ENCODE data around the gene GDAP2. TPM values are rescaled to one million over a fixed set of nuclear protein-coding genes. Genes with fewer than 3 reads are reported as not detected.

GDAP2 gene
- total RNA-seq, 1 experiment from 2014 or later, result 18.8 TPM

DNA sequence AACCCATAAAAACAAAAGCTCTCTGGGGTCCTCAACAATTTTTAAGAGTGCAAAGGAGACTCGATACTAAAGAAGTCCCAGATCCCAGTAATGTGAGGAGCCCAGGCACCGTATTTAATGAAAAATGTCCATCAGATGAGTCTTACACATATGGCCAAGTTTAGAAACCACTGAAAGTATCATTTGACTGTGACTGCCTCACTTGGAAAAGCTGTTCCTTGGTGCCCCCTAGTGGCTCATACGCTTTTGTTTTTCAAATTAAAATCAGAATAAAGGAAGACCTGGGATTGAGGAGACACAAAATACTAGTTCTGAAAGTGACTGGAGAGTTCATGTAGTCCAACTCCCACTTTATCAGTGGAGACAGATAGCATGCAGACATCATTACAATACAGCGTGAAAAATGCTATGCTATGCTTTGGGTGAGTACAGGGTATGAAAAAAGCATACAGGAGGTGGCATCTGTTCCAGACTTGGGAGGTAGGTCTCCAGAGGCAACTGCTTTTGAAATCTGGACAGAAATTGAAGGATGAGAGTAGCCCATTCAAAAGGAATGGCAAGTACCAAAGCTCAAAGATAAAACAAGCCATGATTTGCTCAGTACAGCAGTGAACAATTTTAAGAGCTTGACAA is 33.8 kb downstream of the GDAP2 start:
- no peaks in the 10 kb centered on the region for H3K4me1 Mint-ChIP-seq (ENCODE audit: low read depth, unreplicated experiment)
- no peak overlapping the region for H3K4me3 Mint-ChIP-seq (ENCODE audit: low read depth, unreplicated experiment)
- TF ChIP-seq, protein P1, sequence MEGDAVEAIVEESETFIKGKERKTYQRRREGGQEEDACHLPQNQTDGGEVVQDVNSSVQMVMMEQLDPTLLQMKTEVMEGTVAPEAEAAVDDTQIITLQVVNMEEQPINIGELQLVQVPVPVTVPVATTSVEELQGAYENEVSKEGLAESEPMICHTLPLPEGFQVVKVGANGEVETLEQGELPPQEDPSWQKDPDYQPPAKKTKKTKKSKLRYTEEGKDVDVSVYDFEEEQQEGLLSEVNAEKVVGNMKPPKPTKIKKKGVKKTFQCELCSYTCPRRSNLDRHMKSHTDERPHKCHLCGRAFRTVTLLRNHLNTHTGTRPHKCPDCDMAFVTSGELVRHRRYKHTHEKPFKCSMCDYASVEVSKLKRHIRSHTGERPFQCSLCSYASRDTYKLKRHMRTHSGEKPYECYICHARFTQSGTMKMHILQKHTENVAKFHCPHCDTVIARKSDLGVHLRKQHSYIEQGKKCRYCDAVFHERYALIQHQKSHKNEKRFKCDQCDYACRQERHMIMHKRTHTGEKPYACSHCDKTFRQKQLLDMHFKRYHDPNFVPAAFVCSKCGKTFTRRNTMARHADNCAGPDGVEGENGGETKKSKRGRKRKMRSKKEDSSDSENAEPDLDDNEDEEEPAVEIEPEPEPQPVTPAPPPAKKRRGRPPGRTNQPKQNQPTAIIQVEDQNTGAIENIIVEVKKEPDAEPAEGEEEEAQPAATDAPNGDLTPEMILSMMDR (IDR thresholded peaks at IDR 0.05; ENCODE audit: unreplicated experiment), result peak; percentile 43
- intact Hi-C loops (cut with micrococcal nuclease; ENCODE audit: unreplicated experiment), result loop anchor here (2.0 to 10.0 kb wide), 2 partner anchors 81 to 383 kb away; no protein-coding TSS in a partner anchor
- no peaks in the 10 kb centered on the region for H3K9me3 Mint-ChIP-seq (ENCODE audit: low read depth, unreplicated experiment)
- H3K36me3 Mint-ChIP-seq (ENCODE audit: insufficient read depth, unreplicated experiment), result no peaks in the 10 kb centered on the region
- no peak overlapping the region for H3K27ac Mint-ChIP-seq (ENCODE audit: unreplicated experiment)
- peak; percentile 65 for DNase-seq
- no peaks in the 10 kb centered on the region for H3K27me3 Mint-ChIP-seq (ENCODE audit: unreplicated experiment)
- BruUV-seq (replicated peaks), result no TSS peak
- CTCF ChIA-PET, result interaction anchor here (0.6 kb wide), 1 partner anchor 34 kb away, joined by 3 read pairs; the partner anchor contains the start of genes GDAP2 and WDR3

DNA sequence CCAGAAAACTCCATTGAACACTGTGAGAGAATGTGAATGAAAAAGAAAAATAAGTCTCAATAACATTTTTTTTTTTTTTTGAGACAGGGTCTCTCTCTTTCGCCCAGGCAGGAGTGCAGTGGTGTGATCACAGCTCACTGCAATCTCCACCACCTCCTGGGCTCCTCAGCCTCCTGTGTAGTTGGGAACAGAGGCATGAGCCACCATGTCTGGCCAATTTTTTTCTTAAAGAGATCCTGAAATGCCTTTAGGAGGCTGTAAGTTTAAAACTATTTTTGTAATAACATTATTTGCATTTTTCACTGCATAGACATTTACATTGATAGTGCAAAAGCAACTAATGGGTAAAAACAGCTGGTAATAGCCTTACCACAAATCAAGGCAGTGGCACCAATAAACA is 35.3 kb downstream of the GDAP2 start:
- BruUV-seq (replicated peaks), result no TSS peak
- Mint-ChIP-seq H3K27ac (ENCODE audit: unreplicated experiment) (no peak overlapping the region), H3K36me3 (ENCODE audit: insufficient read depth, unreplicated experiment) (no peaks in the 10 kb centered on the region), H3K4me3 (ENCODE audit: low read depth, unreplicated experiment) (no peak overlapping the region), H3K27me3 (ENCODE audit: unreplicated experiment) (no peaks in the 10 kb centered on the region), H3K9me3 (ENCODE audit: low read depth, unreplicated experiment) (no peaks in the 10 kb centered on the region), H3K4me1 (ENCODE audit: low read depth, unreplicated experiment) (no peaks in the 10 kb centered on the region)
- no peak for DNase-seq
- CTCF ChIA-PET, result interaction anchor here (0.6 kb wide), 1 partner anchor 15 kb away, joined by 3 read pairs; no protein-coding TSS in a partner anchor
- TF ChIP-seq, protein P1 (IDR thresholded peaks at IDR 0.05; ENCODE audit: unreplicated experiment), result no peak
- intact Hi-C loops (cut with micrococcal nuclease; ENCODE audit: unreplicated experiment), result loop anchor here (2.0 to 10.0 kb wide), 2 partner anchors 79 to 381 kb away; no protein-coding TSS in a partner anchor

DNA sequence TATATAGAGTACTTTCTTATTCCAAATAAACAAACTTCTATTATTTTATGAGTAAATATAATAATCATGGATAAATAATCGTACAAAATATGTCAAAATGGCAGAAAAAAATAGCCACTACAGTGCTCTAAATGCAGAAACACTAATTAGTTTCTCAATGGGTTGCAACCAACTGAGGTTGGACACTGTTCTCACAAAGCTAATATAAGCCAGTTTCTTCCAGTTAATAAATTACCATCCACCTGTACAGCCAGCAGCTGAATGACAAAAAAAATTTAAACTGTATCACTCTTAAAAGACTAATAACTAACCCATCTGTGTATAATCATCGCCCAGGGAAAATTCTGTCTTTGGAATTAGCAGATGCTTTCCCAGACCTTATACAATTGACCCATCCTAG is 36.9 kb downstream of the GDAP2 start:
- no peak for DNase-seq
- no peaks in the 10 kb centered on the region for H3K9me3 Mint-ChIP-seq (ENCODE audit: low read depth, unreplicated experiment)
- no peaks in the 10 kb centered on the region for H3K36me3 Mint-ChIP-seq (ENCODE audit: insufficient read depth, unreplicated experiment)
- no peaks in the 10 kb centered on the region for H3K4me1 Mint-ChIP-seq (ENCODE audit: low read depth, unreplicated experiment)
- intact Hi-C loops (cut with micrococcal nuclease; ENCODE audit: unreplicated experiment), result loop anchor here (10.0 kb wide), 1 partner anchor 78 kb away; no protein-coding TSS in a partner anchor
- no peaks in the 10 kb centered on the region for H3K27me3 Mint-ChIP-seq (ENCODE audit: unreplicated experiment)
- TF ChIP-seq, protein P1 (IDR thresholded peaks at IDR 0.05; ENCODE audit: unreplicated experiment), result no peak
- no peak overlapping the region for H3K27ac Mint-ChIP-seq (ENCODE audit: unreplicated experiment)
- H3K4me3 Mint-ChIP-seq (ENCODE audit: low read depth, unreplicated experiment), result no peak overlapping the region
- no TSS peak for BruUV-seq (replicated peaks)
- CTCF ChIA-PET, result no interaction called here

DNA sequence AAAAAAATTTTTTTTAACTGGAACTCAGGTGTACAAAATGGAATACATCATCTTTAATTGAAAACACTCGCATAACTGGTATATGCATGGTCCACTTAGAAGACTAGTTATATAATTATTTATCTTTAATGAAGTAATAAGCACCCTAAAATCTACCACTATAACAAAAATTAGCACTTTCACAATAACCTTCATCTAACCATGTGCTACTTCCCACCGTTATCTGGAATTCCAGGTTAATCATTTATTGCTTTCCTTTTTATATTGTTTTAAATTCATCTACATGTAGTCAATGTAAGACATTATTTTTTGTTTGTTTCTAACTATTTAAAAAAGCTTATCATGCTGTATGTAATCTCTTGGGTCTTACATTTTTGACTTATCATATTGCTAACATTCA is 39.0 kb downstream of the GDAP2 start:
- DNase-seq, result no peak
- no TSS peak for BruUV-seq (replicated peaks)
- Mint-ChIP-seq H3K4me3 (ENCODE audit: low read depth, unreplicated experiment) (no peak overlapping the region), H3K4me1 (ENCODE audit: low read depth, unreplicated experiment) (no peaks in the 10 kb centered on the region), H3K27ac (ENCODE audit: unreplicated experiment) (no peak overlapping the region), H3K9me3 (ENCODE audit: low read depth, unreplicated experiment) (no peaks in the 10 kb centered on the region), H3K27me3 (ENCODE audit: unreplicated experiment) (no peaks in the 10 kb centered on the region), H3K36me3 (ENCODE audit: insufficient read depth, unreplicated experiment) (no peaks in the 10 kb centered on the region)
- intact Hi-C loops (cut with micrococcal nuclease; ENCODE audit: unreplicated experiment), result loop anchor here (10.0 kb wide), 1 partner anchor 76 kb away; no protein-coding TSS in a partner anchor
- CTCF ChIA-PET, result no interaction called here
- TF ChIP-seq, protein P1 (IDR thresholded peaks at IDR 0.05; ENCODE audit: unreplicated experiment), result no peak
